OCI-M2 (cell line): Measurements from ENCODE around the gene RUNX3.

ENCODE experiments used
- DNase-seq: peaks from one replicate; lab custom pipeline; 2025; ENCODE audit not compliant: unreplicated experiment; lab: John Stamatoyannopoulos, UW

RUNX3 gene

DNA sequence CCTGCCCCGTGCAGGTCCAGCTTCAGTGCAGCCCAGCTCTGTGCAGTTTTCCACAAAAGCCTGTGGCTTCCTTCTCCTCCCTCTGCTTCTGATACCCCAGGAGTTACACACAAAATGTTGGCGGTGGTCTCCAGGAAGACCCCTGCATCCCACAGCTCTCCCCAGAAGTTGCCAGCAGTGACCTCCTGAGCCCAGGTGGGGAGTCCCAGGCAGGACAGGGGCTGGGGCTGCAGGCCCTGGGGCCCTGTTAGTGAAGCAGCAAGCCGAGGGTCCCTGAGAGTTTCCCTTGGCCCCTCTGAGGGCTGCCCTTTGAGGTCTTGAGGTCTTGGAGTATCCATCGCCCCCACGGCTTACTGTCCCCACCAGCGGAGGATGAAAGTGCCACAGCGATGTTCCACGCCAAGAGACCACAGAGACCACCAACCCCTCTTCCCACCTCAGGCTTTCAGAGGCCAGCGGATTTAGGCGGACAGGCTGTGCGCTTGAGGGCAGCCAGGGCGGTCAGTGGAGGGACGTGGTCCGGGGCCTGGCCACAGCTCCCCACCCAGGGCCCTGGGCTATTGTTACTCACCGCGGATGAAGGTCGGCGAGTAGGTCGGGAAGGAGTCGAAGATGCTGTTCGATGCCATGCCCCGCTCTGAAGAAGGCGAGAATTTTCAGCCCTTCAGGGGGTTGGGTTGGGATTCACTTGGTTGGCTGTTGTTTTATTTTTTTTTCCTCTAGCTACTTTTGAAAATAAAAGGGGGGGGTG lies 34.0 kb upstream of the RUNX3 start:
- no peak for DNase-seq

DNA sequence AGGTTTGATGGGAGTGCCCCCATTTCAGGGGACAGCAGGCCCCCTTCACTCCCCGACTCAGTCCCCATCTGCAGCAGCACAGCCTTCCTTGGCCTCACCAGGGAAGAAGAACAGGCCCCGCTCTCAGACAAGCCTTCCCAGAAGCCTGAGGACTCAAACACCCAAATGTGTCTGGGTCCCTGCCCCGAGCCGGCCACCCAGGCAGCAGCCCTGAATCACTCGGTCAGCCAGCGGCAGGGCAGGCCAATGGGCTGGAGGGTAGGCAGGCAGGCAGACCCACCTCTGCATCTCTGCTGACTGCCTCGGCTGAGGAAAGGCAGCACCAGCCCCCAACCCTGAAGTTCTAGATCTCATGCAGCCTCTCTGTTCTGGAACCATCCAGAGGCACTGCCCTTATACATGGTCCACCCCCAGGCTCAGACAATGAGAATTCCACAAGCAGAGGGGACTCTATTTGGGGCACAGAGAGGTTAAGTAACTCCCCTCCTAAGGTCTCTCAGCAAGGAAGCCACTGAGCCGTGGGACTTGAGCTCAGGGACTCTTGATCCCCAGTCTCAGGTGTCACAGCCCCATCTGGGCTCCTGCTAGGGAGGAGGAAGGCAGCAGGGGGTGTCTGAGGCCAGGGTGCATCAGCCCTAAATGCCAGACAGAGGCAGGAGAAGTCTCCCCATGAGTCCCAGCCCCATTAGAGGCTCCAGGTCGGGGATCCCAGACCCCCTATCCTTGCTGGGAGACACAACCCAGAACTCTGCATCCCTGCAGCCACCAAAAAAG lies 33.2 kb upstream of the RUNX3 start:
- DNase-seq: no peak

DNA sequence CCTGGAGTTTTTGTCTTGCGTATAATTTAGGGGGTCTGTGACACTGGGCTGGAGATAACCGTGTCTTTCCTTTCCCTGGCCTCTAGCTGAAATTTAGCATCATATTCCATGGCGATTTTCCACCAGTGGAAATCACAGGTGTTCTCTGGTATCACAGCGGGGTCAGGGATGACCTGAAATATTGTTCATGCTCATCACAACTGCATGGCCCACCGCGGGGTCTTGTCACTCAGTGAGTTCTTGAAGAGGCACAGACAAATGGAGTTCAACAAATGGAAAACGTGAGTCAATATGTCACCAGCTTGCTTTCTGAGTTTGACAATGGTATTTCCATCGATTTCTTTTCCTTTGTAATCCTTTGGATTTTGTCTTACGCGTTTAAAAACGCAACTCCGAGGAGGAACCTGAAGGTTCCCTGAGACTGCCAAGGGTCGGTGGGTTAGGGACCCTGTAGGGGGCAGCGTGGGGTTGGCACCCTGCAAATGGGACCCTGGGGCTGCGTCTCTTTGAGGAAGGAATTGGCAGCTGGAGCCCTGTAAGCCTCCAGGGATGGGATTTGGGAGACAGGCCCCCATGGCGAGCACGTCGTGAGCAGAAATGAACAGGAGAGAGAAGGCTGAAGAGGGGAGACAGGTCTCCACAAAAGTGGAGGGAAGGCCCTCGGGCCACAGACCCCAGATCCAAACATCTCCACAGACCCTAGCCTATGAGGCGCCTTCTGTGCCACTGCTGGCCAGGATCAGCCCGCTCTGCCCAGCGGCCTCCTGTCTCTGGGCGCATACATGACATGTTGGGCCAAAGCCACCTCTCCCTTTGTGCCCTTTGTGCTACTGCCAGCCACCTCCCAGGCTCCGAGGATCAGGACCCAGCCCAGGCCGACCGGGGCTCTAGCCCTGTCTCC lies 32.1 kb upstream of the RUNX3 start:
- no peak for DNase-seq

DNA sequence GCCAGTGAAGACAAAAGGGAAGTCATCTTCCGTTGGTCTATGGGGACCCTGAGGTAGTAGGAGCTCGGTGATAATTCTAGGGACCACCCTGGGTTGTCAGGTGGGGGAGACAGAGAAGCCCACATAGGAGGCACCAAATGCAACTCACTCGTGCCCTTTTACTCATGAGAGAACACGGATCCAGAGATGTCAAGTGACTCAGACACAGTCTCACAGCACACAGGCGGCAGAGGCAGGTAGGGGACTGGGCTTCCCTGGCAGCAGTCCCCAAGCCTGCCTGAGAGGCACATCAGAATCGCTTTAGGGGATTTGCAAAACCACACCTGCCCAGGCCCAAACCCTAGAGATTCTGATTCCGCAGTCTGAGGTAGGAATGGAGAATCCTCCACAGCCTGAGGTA lies 31.3 kb upstream of the RUNX3 start:
- no peak for DNase-seq

DNA sequence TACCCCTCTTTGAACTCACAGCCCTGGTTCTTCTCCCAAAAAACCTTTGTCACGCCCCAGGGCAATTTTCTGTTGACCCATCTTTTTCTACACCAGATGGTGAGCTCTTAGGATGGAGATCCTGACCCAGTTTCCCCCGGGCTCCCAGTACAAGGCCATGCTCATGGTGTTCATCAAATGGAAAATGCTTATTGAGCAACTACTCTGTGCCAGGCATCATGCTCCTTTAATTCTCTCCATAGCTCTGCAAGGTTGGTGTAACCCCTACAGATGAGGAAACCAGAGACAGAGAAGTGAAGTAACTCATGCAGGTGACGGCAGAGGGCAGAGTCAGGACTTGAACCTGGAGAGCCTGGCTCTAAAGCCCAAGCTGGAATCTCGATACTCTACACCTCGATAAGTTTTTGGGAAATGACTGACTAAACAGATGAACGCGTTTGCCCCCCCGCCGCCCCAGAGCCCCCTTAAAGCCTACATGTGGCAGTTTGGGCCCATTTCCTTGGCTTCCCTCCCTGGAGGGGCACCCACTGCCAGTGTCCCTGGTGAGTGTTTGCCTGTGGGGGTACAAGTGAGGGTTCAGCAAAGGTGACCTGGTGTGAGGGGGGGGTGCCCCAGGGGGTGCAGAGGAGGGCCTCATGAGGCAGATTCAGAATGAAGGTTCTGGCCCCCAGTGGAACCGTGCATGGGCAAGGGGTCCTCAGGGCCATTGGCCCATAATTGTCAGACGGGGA lies 30.2 kb upstream of the RUNX3 start:
- DNase-seq: no peak

DNA sequence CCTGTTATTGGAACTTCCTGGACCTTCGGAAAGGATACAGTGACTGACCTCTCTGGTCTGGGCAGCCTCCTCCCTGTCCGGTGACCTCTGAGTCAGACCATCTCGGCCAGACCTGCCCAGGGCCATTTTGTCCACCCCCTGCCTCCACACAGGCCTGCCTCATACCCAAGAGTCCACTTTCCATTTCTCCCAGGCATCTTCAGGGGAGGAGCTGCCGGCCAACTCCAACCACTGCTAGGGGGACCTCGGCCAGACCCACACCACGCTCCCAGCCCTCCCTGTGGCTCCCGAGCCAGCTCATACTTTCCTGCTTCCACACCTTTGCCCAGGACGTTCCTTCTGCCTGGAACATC lies 29.5 kb upstream of the RUNX3 start:
- no peak for DNase-seq

DNA sequence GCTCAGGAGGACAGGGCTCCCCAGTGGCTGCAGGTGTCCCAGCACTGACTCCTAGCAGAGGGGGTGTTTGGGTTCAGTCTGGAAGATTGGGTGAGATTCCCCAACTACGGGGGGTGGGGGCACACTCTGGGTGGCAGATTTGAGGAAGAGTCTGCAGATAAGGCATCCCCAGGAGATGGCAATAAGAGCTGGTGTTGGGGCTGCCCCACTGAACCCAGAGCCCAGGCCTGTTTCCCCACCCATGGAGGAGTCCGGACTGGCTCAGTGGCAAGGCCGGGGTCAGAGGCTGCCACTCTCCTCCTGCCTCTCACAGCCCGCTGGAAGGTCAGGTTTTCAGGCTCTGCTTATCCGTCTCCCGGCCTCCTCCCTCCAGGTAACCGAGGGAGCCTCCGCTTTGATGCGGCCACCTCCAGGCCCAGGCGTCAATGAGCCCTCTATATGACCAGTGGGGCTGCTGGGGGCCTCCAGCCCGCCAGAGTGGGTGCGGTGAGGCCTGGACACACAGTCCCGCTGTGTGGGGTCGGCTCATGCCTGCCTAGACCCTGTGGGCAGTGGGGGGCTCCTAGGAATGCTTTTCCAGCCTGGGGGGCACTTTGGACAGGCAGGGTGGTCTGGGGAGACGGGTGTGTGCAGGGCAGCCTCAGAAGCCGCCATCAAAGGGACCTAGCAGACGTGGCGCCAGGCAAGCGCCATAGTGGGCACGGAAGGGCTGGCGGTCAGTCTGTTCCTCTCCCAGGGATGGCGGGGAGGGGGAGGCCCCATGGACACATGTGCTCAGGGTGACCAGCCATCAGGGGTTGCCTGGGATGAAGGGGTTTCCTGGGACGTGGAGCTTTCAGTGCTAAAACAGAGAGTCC lies 28.9 kb upstream of the RUNX3 start:
- DNase-seq: no peak

DNA sequence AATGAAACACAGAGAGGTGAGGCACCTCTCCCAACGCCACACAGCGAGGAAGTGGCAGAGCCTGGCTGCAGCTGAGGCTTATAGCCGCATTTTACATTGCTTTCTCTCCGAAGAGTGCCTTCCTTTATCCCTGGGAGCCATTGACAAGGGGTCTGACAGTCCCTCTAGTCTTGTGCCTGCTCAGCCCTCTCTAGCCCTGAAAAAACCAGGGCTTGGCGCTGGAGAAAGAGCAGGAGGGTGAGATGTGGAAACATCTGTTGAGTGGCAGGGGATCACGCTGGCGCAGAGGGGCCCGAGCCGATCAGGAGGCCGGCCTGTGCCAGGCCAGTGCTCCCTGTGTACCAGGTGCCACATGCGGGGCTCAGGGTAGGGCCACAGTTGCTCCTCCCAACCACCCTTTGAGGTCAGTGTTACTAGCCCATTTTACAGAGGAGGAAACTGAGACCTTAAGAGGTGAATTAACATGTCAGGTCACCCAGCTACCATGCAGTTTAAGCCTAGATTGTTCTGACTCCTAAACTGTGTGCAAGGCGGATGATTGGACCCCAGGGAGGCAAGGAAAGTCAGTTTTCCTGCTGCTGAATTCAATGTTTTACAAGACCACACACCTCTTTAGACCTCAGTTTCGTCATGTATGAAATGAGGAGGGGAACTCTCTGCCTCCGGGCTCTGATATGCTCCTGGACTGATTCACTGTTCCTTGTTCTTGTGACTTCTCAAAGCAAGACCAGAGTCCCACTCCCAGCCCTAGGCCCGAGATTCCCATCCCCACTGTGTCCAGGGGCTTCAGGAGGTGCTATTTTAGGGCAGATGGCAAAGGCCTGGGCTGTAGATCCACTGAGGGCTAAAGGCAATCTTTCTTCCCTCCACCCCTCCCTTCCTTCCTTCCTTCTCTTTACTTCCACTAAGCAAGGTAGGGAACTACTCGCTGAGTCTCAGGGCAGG lies 28.0 kb upstream of the RUNX3 start:
- DNase-seq: no peak

DNA sequence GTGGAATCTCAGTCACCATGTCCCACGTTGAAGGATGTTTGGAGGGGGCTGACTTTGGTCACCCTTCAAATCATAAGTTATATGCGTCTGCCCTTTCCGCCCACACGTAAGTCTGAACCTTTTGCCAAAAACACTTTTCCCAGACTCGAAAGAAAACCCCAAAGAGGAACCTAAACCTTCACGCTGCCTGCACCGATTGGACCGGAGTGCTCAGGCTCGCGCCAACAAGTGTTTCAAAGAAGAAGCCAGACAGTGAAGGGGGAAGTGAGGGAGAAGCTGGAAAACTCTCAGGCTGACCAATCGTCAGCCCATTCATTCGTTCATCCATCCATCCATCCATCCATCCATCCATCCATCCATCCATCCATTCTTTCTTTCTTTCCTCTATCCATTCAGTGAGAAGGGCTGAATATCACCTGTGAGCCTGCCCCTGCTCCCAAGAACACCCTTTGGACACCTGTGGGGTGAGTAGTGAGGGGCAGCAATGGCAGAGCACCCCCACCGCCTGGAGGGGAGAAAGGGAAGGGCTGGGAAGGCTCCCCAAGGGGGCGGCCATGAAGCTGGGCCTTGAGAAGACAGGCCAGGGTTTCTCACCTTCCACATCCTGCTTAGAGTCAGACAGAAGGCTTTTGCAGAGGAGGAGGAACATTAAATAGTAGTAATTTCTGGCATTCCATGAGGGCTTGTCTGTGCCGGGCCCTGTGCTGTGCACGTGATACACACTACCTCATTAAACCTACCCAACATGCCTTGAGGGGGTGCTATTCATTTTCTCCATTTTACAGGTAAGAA lies 27.1 kb upstream of the RUNX3 start:
- DNase-seq: no peak

DNA sequence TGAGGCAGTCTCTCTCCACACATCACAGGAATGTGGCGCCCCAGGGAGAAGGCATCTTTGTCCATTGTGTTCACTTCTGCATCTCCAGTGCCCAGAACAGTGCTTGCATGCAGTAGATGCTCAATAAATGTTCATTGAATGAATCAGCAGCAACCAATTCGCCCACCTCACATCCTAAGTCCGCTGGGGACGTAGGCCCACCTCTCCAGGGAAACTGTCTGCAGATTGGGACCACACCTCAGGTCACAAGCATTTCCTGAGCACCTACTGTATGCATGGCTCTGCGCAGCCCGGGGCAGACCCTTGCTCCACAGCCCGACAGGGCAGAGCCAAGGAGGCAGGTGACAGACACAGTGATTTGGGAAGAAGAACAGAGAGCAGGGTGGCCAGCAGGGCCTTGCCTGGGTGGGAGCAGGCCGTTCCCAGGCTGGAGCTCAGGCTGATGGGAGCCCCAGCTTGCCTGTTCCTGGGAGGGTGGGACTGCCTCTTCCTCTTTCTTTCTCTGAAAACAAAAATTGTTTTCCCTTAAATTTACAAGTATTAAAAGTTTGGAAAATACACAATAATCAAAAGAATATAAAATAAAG lies 25.8 kb upstream of the RUNX3 start:
- DNase-seq: no peak

DNA sequence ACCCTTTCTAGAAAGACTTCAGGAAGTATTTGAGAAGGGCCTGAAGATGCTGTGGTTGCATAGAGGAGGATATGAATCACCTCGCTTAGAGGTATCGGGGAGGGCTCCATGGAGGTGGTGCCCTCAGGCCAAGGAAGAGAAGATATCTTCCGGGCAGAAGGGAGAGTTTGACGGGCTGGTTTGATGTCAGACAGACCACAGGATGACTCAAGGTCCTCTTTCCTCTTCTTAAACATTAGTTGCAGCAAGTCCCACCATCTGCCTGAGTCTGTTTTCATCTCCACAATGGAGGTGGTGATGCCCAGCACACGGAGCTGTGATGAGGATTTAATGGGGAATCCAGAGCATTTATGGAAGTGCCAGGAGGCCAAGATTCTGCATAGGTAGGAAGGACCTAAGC lies 25.1 kb upstream of the RUNX3 start:
- no peak for DNase-seq

DNA sequence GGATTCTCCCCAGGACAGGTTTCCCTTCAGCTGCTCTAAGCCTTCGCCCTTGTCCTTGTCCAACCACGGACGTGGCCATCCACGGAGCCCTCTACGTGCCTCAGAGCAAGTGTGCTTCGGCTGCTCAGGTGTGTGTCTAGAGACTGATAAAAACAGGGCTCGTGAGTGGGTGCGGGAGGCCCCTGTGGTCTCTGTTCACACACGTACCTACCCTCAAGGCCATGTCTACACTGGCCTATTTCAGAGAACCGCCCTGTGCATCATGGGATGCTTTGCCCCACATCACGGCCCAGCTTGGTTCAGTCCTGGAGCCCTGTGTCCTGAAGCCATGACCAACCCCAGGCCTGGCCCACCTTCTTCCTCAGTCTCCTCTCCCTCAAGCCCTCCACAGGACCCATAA lies 24.6 kb upstream of the RUNX3 start:
- DNase-seq: no peak

DNA sequence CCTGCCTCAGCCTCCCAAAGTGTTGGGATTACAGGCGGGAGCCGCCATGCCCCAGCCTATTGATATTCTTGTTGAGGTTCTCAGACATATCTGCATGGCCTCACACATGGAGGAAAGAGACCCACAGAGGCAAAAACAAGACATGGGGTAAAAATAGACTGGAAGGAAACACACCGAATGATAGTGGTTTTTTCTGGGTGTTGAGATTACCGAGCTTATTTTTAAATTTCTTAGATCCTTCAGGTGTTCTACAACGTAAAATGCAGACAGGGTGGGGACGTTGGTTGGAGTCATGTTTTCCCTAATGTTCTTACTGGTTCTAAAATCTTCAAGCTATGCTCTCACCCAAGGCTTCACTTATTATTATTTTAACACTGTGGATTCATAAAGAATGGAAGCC lies 23.9 kb upstream of the RUNX3 start:
- DNase-seq: no peak

DNA sequence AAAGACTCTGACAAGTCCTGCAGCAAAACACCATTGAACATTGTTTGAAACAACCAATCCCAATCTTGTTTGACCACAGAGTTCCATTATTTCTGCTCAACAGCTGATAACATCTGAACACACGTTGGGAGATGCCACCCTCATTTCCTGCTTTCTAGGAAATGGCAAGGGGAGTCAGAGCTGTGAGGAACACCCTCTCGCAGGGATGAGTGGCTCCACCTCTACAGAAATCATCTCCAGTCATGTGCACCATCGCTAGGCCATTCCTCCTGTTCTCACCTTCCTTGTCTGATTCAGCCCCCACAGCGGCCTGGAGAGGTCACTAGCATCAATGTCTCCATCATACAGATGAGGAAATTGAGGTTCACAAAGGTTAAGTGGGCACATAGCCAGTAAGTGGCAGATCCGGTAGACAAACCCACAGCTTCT lies 22.4 kb upstream of the RUNX3 start:
- DNase-seq: no peak

DNA sequence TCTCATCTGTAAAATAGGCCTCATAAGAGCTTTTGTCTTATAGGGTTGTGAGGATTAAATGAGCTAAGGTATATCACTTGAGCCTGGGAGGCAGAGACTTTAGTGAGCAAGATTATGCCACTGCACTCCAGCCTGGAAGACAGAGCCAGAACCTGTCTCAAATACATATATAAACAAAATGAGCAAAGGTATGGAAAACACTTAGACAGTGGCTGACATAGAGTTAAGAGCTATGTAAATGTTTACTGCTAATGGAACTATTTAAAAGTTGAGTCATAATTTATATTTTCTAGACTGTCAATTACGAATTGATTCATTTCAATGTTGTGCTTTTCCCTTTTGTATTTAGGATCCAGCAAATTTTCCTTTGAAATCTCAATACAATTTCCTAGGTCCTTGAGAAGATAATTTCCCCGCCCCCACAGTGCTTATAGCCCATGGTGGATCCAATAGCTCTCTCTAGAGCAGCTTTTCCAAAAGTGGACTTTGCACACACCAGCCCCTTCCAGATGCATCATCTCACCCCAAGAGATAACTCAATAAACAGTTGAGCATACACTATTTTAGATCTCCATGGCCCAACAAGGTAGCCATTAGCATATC lies 21.8 kb upstream of the RUNX3 start:
- no peak for DNase-seq

DNA sequence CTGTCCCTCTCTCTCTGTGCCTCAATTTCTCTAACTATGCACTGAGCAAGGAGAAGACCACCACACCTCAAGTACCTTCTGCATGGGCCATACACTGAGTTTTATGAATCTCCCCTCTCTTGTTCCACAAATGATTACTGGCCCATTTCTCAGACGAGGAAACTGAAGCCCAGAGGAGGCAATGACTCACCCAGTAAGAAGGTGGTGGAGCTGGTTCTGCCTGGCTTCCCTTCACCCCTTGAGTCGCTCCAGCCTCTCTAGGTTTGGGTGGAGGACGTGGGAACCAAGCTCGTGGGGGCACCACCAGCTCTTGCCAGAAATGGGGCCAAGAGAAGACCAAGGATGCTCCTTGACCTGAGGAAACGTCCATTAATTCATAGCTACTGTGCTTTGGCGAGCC lies 21.3 kb upstream of the RUNX3 start:
- no peak for DNase-seq

DNA sequence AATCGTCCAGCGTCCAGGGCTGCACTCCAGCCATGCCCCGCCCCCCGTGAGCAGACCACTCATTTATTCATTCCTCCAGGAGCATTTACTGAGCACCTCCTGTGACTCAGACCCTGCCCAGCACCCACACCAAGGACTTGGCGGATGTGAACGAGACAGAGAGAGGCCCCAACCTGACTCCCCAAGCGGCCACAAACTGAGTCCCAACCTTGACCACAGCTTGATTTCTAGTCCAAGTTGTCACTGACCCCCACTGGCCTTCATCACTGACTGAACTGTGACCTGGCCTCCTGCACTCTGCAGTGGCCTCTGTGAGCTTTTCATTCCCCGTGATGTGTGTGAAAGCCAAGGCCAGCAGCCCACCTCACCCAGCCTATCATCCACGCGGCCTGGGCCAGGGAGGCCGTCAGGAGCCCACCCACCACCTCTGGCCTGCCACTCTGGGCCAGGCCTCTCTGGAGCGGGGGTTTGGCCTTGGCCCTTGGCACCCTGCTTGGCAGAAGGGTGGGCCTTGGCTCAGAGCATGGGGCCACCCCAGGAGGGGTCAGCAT lies 19.3 kb upstream of the RUNX3 start:
- DNase-seq: no peak
